ENCODE data around the gene MARVELD1.

The MARVELD1 gene

DNA sequence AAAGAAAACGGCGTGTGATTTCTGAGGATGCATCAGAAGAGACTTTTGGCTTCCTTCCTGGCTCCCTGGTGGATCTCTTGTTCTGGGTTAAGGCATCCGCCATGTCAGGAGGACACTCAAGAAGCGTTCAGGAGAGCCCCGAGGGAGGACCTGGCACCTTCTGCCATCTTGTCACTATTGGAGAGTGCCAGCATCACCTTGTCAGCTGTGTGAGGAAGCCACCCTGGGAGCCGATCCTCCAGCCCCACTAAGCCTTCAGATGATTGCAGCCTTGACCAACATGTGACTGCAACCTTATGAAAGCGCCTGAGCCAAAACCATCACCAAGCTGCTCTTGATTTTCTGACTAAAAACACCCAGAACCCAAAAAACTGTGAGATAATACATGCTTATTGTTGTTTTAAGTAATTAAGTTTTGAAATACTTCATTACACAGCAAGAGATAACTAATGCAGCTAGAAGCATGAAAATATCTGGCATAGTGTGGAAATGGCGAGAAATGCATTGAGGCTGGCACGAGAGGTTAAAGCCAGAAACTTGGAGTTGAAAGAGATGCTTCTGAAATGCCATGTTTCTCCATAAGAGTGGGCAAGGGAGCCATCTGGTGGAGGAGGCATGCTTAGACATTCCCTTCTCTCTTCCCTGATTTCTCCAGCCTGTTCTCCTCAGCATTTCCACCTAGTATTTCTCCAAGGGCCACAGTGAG lies 18.0 kb downstream of the MARVELD1 start:
- DNase-seq = peak; percentile 71
- Mint-ChIP-seq H3K36me3 (ENCODE audit: low read depth) (peaks cover 11% of the 10 kb centered on the region), H3K4me1 (peaks cover 4% of the 10 kb centered on the region), H3K9me3 (peaks cover 21% of the 10 kb centered on the region), H3K4me3 (no peak overlapping the region), H3K27me3 (ENCODE audit: low read depth, poor library complexity) (peaks cover 28% of the 10 kb centered on the region), H3K27ac (no peak overlapping the region)
- TF ChIP-seq, protein P1, sequence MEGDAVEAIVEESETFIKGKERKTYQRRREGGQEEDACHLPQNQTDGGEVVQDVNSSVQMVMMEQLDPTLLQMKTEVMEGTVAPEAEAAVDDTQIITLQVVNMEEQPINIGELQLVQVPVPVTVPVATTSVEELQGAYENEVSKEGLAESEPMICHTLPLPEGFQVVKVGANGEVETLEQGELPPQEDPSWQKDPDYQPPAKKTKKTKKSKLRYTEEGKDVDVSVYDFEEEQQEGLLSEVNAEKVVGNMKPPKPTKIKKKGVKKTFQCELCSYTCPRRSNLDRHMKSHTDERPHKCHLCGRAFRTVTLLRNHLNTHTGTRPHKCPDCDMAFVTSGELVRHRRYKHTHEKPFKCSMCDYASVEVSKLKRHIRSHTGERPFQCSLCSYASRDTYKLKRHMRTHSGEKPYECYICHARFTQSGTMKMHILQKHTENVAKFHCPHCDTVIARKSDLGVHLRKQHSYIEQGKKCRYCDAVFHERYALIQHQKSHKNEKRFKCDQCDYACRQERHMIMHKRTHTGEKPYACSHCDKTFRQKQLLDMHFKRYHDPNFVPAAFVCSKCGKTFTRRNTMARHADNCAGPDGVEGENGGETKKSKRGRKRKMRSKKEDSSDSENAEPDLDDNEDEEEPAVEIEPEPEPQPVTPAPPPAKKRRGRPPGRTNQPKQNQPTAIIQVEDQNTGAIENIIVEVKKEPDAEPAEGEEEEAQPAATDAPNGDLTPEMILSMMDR (IDR thresholded peaks at IDR 0.05) = peak; percentile 89

- Mint-ChIP-seq H3K27me3 (ENCODE audit: low read depth, poor library complexity) (peaks cover 33% of the 10 kb centered on the region), H3K27ac (no peak overlapping the region), H3K4me3 (no peak overlapping the region), H3K4me1 (no peaks in the 10 kb centered on the region), H3K36me3 (ENCODE audit: low read depth) (peaks cover 9% of the 10 kb centered on the region), H3K9me3 (peaks cover 19% of the 10 kb centered on the region)
- TF ChIP-seq, protein P1 (IDR thresholded peaks at IDR 0.05) = no peak
- no peak for DNase-seq
These were observed 18.5 kb downstream of the MARVELD1 start for GRCh38 chr10:97732052-97732359.

GRCh38 chr10:97733256-97733655 lies 19.7 kb downstream of the MARVELD1 start:
- TF ChIP-seq, protein P1 (IDR thresholded peaks at IDR 0.05) = no peak
- peaks cover 19% of the 10 kb centered on the region for H3K9me3 Mint-ChIP-seq
- H3K36me3 Mint-ChIP-seq (ENCODE audit: low read depth) = peaks cover 9% of the 10 kb centered on the region
- no peak overlapping the region for H3K4me3 Mint-ChIP-seq
- peaks cover 9% of the 10 kb centered on the region for H3K4me1 Mint-ChIP-seq
- DNase-seq = no peak
- no peak overlapping the region for H3K27ac Mint-ChIP-seq
- peaks cover 34% of the 10 kb centered on the region for H3K27me3 Mint-ChIP-seq (ENCODE audit: low read depth, poor library complexity)

DNA sequence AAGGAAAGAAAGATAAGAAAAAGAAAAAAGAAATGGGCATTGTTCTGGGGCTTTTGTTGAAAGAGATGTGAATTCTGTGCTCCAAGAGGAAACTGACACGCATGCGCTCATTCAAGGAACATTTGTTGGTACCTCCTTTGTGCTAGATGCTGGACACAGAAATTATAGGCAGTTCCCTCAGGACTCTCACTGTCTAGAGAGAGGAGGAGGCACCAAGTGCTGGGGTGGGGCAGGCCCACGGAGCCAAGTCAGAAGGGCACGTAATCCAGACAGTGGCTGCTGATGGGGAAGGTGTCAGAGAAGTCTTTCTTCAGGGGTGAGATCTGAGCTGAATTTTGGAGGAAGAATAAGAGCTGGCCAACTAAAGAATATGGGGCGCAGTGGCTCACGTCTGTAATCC lies 20.5 kb downstream of the MARVELD1 start:
- no peak for DNase-seq
- H3K36me3 Mint-ChIP-seq (ENCODE audit: low read depth) = peaks cover 9% of the 10 kb centered on the region
- no peak overlapping the region for H3K27ac Mint-ChIP-seq
- no peak overlapping the region for H3K4me3 Mint-ChIP-seq
- H3K9me3 Mint-ChIP-seq = peaks cover 18% of the 10 kb centered on the region
- H3K4me1 Mint-ChIP-seq = peaks cover 13% of the 10 kb centered on the region
- TF ChIP-seq, protein P1 (IDR thresholded peaks at IDR 0.05) = no peak
- H3K27me3 Mint-ChIP-seq (ENCODE audit: low read depth, poor library complexity) = peaks cover 34% of the 10 kb centered on the region

GRCh38 chr10:97736403-97736901 lies 22.9 kb downstream of the MARVELD1 start:
- peak overlapping the region; percentile 91 for H3K4me3 Mint-ChIP-seq
- TF ChIP-seq, protein P1 (IDR thresholded peaks at IDR 0.05) = no peak
- peaks cover 30% of the 10 kb centered on the region for H3K27me3 Mint-ChIP-seq (ENCODE audit: low read depth, poor library complexity)
- peaks cover 15% of the 10 kb centered on the region for H3K9me3 Mint-ChIP-seq
- no peak overlapping the region for H3K27ac Mint-ChIP-seq
- H3K4me1 Mint-ChIP-seq = peaks cover 36% of the 10 kb centered on the region
- no peak for DNase-seq
- peaks cover 29% of the 10 kb centered on the region for H3K36me3 Mint-ChIP-seq (ENCODE audit: low read depth)

All from nephron progenitor cell (in vitro differentiated cells).